Omental fat pad (tissue), 4 donors: ENCODE data around the gene MAST4. TPM values are rescaled to one million over a fixed set of nuclear protein-coding genes. Genes with fewer than 3 reads are reported as not detected.

ENCODE experiments used
- ATAC-seq: fragments of 150-250 bp; one replicate; pipeline ENCODE4 v1.9.1; 2016; ENCODE audit warnings: mild to moderate bottlenecking, moderate library complexity; ENCODE audit not compliant: low FRiP score
- DNase-seq: peaks from one replicate; pipeline ENCODE4 v3.0.0-alpha.2; 2019; ENCODE audit warnings: low spot score
- total RNA-seq, 4 donors: library from RNA; depleted of rRNA; stranded (reverse); fragments of >200 nt; gene quantifications; one replicate each; pipeline ENCODE4 v1.1.0, GENCODE V29; 2016
- TF ChIP-seq, protein P1 (sequence below), 3 donors: fragments of 450-650 bp; IDR thresholded peaks; one replicate each; pipeline ENCODE4 v1.5.1; 2016 to 2017; ENCODE audit warnings: antibody characterized with exemption in 3 of 3, mild to moderate bottlenecking in 3 of 3, moderate library complexity in 2 of 3

MAST4 gene
- total RNA-seq, 4 donors from 2014 or later, result 52.2 to 76.8 (median 57.3) TPM

DNA sequence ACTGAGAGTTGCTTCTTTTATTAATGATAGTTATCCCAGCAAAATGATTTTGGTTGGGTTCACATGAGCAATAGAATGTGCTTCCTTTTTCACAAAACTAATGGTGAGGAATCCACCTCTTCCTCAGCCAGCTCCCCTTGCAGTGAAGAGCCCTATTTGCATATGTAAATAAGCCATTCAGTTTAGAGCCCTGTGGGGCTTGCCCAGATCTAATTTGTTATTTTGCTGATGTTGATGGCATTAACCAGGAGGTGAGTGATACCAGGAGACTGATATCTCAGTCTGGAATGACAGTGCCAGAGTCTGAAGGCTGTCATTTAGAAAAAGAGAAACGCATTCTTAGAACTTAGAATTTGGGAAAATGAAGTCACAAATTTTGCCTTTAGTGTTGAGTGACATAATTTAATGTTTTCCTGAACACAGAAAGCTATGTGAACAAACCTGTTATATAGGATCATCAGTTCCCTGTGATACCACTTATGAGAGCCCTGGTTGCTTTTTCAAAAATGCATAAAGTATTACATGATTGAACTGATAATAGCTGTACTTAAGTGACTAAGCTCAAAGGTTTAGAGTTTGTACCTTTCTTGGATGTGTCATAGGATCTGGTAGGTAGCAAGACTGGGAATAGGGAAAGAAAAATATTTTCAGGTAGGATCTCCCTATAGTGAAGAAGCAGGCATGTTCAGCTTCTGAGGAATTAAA, 271.6 kb downstream of the MAST4 start:
- no peak for DNase-seq
- TF ChIP-seq, protein P1, sequence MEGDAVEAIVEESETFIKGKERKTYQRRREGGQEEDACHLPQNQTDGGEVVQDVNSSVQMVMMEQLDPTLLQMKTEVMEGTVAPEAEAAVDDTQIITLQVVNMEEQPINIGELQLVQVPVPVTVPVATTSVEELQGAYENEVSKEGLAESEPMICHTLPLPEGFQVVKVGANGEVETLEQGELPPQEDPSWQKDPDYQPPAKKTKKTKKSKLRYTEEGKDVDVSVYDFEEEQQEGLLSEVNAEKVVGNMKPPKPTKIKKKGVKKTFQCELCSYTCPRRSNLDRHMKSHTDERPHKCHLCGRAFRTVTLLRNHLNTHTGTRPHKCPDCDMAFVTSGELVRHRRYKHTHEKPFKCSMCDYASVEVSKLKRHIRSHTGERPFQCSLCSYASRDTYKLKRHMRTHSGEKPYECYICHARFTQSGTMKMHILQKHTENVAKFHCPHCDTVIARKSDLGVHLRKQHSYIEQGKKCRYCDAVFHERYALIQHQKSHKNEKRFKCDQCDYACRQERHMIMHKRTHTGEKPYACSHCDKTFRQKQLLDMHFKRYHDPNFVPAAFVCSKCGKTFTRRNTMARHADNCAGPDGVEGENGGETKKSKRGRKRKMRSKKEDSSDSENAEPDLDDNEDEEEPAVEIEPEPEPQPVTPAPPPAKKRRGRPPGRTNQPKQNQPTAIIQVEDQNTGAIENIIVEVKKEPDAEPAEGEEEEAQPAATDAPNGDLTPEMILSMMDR (IDR thresholded peaks at IDR 0.05), result no peak
- no peak for ATAC-seq

GRCh38 chr5:66869347-66869746, 273.2 kb downstream of the MAST4 start:
- TF ChIP-seq, protein P1 (IDR thresholded peaks at IDR 0.05), result no peak
- DNase-seq (no peak), ATAC-seq (no peak)

DNA sequence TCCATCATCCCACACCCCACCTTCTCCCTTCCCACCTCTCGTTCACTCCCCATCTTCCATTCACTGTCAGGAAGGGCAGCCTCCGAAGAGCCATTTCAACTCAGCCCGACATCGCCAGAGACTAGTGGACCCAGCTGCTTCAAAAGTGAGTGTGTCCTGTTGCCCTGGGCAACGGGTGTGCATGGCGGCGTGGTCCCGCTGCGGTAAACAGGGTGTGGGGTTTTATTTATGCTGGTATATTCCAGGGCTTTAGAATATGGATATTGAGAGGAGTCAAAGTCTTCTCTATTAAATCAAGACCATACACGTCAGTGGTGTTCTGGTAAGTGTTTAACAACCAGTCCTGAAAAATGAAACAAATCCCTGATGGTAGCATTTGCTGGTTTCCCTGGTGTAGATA, 274.5 kb downstream of the MAST4 start:
- TF ChIP-seq, protein P1 (IDR thresholded peaks at IDR 0.05), result no peak

DNA sequence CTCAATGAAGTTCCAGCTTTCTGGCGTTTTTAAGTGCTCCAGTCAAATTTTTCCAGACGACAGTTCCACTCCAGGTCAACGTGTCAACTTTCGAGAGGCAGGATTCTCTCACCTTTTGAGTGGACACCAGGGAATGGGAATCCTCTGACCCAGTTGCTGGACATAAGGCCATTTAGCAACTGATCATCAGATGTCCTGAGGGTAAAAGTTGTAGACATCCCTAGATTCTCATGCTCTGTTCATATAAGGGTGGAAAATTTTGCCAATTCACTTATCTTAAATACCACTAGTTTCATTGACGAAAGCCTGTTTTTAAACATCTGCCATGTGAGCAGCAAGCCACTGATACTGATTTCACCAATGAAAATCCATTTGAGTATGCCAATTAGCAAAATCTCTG, 275.5 kb downstream of the MAST4 start:
- ATAC-seq, result no peak
- TF ChIP-seq, protein P1 (IDR thresholded peaks at IDR 0.05), result no peak
- no peak for DNase-seq

More for the DNA sequence above, 274.5 kb downstream of the MAST4 start:
- ATAC-seq (no peak), DNase-seq (no peak)

- no peak for ATAC-seq
- TF ChIP-seq, protein P1 (IDR thresholded peaks at IDR 0.05), result no peak
- no peak for DNase-seq
Observed at GRCh38 chr5:66872736-66873331, 276.6 kb downstream of the MAST4 start.

- ATAC-seq (no peak), DNase-seq (no peak)
Observed at GRCh38 chr5:66874004-66874403, 277.8 kb downstream of the MAST4 start.

More at GRCh38 chr5:66874004-66874403, 277.8 kb downstream of the MAST4 start:
- TF ChIP-seq, protein P1 (IDR thresholded peaks at IDR 0.05), result no peak
